HEK293 (cell line): ENCODE data around the gene PHGDH.

Experiments
- ZNF610 ChIP-seq: fragments of 450-650 bp; formaldehyde crosslinking; IDR thresholded peaks from 2 replicates; pipeline ENCODE4 v1.5.1; 2016; ENCODE audit warnings: missing biosample characterization, missing genetic modification characterization, borderline replicate concordance
- ZNF843 ChIP-seq: fragments of 450-650 bp; formaldehyde crosslinking; IDR thresholded peaks from 2 replicates; pipeline ENCODE4 v1.5.1; 2016; ENCODE audit warnings: missing biosample characterization, missing genetic modification characterization
- ZSCAN30 ChIP-seq: fragments of 450-650 bp; IDR thresholded peaks from 2 replicates; pipeline ENCODE4 v1.5.1; 2018; ENCODE audit warnings: missing biosample characterization, mild to moderate bottlenecking, missing genetic modification characterization, moderate library complexity

GRCh38 chr1:119714583-119714982 lies 2.8 kb downstream of the PHGDH start:
- TF ChIP-seq ZNF843: no peak
- TF ChIP-seq ZNF610 (tag by site-specific recombination): no peak
- no peak for TF ChIP-seq ZSCAN30 (tag by site-specific recombination)
